GM12865 (cell line): ENCODE results near the gene LYPD6.

Experiments used
- DNase-seq: peaks from one replicate; pipeline ENCODE4 v3.0.0; 2010; ENCODE audit warnings: low read depth
- H3K4me3 ChIP-seq: 2 replicates; pipeline ENCODE4 v1.5.1; 2011; ENCODE audit warnings: mild to moderate bottlenecking, low read depth, low read length, control low read depth
- CTCF ChIP-seq: IDR thresholded peaks from 2 replicates; pipeline ENCODE4 v1.5.1; 2011; ENCODE audit warnings: low read length, control low read depth, low read depth, inconsistent platforms; ENCODE audit not compliant: insufficient read depth; ENCODE audit errors: missing control alignments

Gene LYPD6

DNA sequence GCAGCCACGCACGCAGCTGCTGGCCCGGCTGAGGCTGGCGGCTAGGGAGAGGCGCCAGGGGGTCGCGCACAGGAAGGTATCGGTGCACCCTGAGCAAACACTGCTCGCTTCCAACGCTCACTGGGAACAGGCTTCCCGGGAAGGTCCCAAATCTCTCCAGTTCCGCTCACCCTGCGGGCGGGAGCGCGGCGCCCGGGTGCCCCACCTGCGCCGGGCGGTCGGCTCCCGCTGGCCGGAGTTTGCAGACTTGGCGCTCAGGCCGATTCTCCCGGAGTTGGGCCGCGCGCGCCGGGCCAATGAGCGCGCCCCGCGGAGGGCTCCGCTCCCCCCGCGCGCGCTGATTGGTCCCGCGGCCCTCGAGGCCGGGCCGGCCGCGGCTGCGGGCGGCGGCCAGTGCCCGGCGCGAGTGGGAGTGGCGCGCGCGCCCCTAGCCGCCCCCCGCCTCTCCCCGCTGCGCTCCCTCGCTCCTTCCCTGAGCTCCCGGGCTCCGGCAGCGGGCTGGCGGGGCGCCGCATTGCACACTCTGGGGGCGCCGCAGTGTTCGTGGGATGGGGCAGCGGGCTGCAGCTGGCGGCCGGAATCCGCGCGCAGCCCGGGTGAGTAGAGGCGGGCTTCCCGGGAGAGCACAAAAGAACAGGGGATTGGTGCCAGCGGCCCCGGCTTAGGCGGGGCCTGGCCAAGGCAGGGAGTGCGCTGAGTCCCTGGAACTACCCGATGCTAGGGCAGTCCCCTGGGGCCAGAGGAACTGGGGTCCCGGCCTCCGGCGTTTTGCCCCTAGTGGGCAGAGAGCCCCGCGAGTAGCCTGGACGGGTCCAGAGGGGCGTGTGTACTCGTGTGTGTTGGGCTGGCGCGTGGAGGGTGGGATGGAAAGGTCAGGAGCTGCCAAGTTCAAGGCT lies at the start of gene LYPD6:
Gene LYPD6 (plus strand): TSS at position 461 of the 896 bp plus-strand sequence. CDS start 107,122 bp downstream, outside the sequence.
- peak; percentile 78 for DNase-seq
- H3K4me3 ChIP-seq, result peak within 1 kb of the TSS; percentile 84
- no peak for TF ChIP-seq CTCF

GRCh38 chr2:149281441-149281840 lies 48.9 kb upstream of the LYPD6 start:
- no peak for DNase-seq
- no peak for TF ChIP-seq CTCF
- H3K4me3 ChIP-seq, result no peak overlapping the region

GRCh38 chr2:149290662-149291061 lies 39.7 kb upstream of the LYPD6 start:
- DNase-seq, result no peak
- H3K4me3 ChIP-seq, result no peak overlapping the region
- TF ChIP-seq CTCF, result no peak

DNA sequence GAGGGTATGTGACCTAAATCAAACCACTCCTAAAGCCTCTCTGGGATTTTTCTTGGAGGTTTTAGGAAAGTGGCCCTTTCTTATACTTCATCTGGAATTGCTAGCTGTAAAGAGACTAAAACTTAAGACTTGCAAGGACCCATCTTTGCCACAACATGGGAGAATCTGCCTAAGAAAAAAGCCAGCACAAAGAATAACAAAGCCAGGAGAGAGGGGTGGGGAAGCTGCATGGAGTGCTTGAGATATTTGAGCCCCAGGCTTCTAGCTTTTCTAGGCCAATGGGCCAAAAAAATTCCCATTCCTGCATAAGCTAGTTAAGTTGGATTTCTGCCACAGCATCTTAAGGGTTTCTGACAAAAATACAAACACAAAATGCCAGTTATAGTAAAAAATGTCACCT lies 38.5 kb upstream of the LYPD6 start:
- no peak for DNase-seq
- H3K4me3 ChIP-seq, result no peak overlapping the region
- TF ChIP-seq CTCF, result no peak

DNA sequence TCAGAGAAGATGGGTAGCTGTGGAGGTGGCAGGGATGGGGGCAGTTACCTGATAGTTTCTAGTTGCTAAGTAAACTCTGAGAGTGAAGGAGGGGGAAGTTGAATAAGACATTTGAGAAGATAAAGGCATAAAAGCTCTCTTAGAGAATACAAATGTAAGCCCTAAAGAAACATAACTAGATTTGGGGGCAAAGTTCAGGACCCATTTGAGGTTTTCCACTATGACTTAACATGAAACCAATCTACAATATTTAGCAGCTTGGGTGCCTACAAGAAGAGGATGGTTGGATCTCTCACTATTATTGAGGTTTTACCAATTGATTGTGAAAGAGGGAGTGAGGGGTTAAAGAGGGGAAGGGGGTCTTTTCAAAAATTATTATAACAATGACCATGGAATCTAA lies 34.4 kb upstream of the LYPD6 start:
- no peak for TF ChIP-seq CTCF
- DNase-seq, result no peak
- no peak overlapping the region for H3K4me3 ChIP-seq

DNA sequence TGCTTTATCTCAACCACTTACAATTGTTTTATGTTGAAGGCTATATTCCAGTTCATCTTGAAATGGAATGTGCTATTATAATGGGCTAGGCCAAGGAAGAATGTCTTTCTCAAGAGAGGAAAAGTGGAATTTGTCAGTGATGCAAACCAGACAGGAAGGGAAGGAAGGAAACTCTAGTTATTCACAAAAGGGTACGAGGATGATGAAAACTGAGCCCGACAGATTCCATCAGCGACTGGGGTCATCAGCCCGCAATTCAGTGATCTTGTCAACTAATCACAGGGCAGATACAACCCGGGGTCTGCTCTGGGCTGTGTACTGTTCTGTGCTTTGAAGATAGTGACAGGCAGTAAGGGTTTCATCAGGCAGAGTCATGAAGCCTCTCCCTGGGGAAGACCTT lies 23.4 kb upstream of the LYPD6 start:
- no peak overlapping the region for H3K4me3 ChIP-seq
- DNase-seq, result no peak
- no peak for TF ChIP-seq CTCF

DNA sequence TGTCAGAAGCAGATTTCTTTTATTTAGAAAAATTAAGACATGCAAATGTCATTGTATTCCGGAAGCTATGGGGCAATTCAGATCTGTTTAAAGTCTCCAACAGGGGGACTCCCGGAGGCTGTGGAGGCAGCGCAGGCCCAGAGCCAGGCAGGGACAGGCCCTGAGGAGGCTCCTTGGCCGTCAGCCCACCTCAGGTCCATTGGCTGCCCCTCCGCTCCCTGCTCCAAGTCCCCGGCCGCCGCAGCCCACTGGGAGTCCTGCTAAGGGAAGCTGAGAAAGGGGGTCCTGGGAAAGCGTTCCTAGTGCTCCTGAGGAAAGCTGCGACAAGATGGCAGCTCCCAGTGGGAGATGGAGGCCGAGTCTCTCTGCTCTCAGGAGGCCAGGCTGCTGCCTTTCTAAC lies 20.0 kb upstream of the LYPD6 start:
- no peak for TF ChIP-seq CTCF
- H3K4me3 ChIP-seq, result no peak overlapping the region
- no peak for DNase-seq
